ENCODE data around the gene KCNN4.

- TF ChIP-seq ZBTB11 (tag by site-specific recombination; conservative IDR thresholded peaks at IDR 0.05; ENCODE audit: low read depth) (no peak), CTCF (tag by site-specific recombination; IDR thresholded peaks at IDR 0.05) (no peak), TCF7L2 (IDR thresholded peaks at IDR 0.05; ENCODE audit: borderline replicate concordance, low read depth, low read length) (no peak), PRDM2 (tag by site-specific recombination; IDR thresholded peaks at IDR 0.05; ENCODE audit: borderline replicate concordance) (no peak), ZNF18 (tag by site-specific recombination; IDR thresholded peaks at IDR 0.05) (no peak), ZNF660 (tag by site-specific recombination; IDR thresholded peaks at IDR 0.05) (no peak), ZNF626 (tag by site-specific recombination; IDR thresholded peaks at IDR 0.05) (no peak), REPIN1 (tag by site-specific recombination; IDR thresholded peaks at IDR 0.05; ENCODE audit: low read depth) (no peak), REST (tag by site-specific recombination; IDR thresholded peaks at IDR 0.05) (no peak), ZNF404 (tag by site-specific recombination; IDR thresholded peaks at IDR 0.05) (no peak), PRDM4 (tag by site-specific recombination; IDR thresholded peaks at IDR 0.05) (no peak)
Observed at GRCh38 chr19:43763473-43763939, 17.3 kb downstream of the KCNN4 start.
